Measurements from ENCODE around the gene MAD1L1. TPM values are rescaled to one million over a fixed set of nuclear protein-coding genes. Genes with fewer than 3 reads are reported as not detected.

The MAD1L1 gene
- total and polyA plus RNA-seq, 2 donors (not counting 1 experiment from before 2014, with no cell fraction given) = 9.8 to 29.4 TPM

GRCh38 chr7:1787681-1788235 lies 445.0 kb downstream of the MAD1L1 start:
- H3K27me3 ChIP-seq (ENCODE audit: control insufficient read depth, insufficient read depth, low read length) = no peaks in the 10 kb centered on the region
- no peaks in the 10 kb centered on the region for H3K4me1 ChIP-seq (ENCODE audit: control insufficient read depth, extremely low read depth, insufficient read depth, low read length)
- no peaks in the 10 kb centered on the region for H4K20me1 ChIP-seq (ENCODE audit: control insufficient read depth, extremely low read depth, insufficient read depth, low read length)
- no peak overlapping the region for H3K4me2 ChIP-seq (ENCODE audit: extremely low read depth, insufficient read depth, low read length)
- no peak overlapping the region for H3K4me3 ChIP-seq (replicated peaks in 1 of 4; ENCODE audit: control extremely low read depth in 1 of 4, insufficient read depth in 1 of 4, low read depth in 3 of 4, low read length in 4 of 4)
- H3K79me2 ChIP-seq (ENCODE audit: control insufficient read depth, insufficient read depth, low read length) = no peaks in the 10 kb centered on the region
- H3K9ac ChIP-seq (ENCODE audit: insufficient read depth, low read length) = no peak overlapping the region
- no peaks in the 10 kb centered on the region for H3K9me3 ChIP-seq (ENCODE audit: control insufficient read depth, insufficient read depth, low read depth, low read length)
- TF ChIP-seq CTCF (conservative IDR thresholded peaks at IDR 0.05 in 1 of 2, IDR thresholded peaks at IDR 0.05 in 1 of 2; ENCODE audit: low read depth in 1 of 2, low read length in 2 of 2) (no peak), EZH2 (IDR thresholded peaks at IDR 0.05; ENCODE audit: low read length, missing control alignments) (no peak)
- no peaks in the 10 kb centered on the region for H3K36me3 ChIP-seq (ENCODE audit: control insufficient read depth, insufficient read depth, low read length)
- no peak overlapping the region for H3K27ac ChIP-seq (ENCODE audit: insufficient read depth, low read length)
- no peak for DNase-seq (ENCODE audit: low read depth in 2 of 2)
- no peak overlapping the region for H2AFZ ChIP-seq (ENCODE audit: low read length)

GRCh38 chr7:1787241-1787640 lies 445.5 kb downstream of the MAD1L1 start:
- Histone ChIP-seq H3K36me3 (ENCODE audit: control insufficient read depth, insufficient read depth, low read length) (no peaks in the 10 kb centered on the region), H3K9me3 (ENCODE audit: control insufficient read depth, insufficient read depth, low read depth, low read length) (no peaks in the 10 kb centered on the region), H4K20me1 (ENCODE audit: control insufficient read depth, extremely low read depth, insufficient read depth, low read length) (no peaks in the 10 kb centered on the region), H3K79me2 (ENCODE audit: control insufficient read depth, insufficient read depth, low read length) (no peaks in the 10 kb centered on the region), H3K9ac (ENCODE audit: insufficient read depth, low read length) (no peak overlapping the region), H3K4me1 (ENCODE audit: control insufficient read depth, extremely low read depth, insufficient read depth, low read length) (no peaks in the 10 kb centered on the region), H3K27me3 (ENCODE audit: control insufficient read depth, insufficient read depth, low read length) (no peaks in the 10 kb centered on the region), H3K27ac (ENCODE audit: insufficient read depth, low read length) (no peak overlapping the region), H3K4me2 (ENCODE audit: extremely low read depth, insufficient read depth, low read length) (no peak overlapping the region), H3K4me3 (replicated peaks in 1 of 4; ENCODE audit: control extremely low read depth in 1 of 4, insufficient read depth in 1 of 4, low read depth in 3 of 4, low read length in 4 of 4) (no peak overlapping the region), H2AFZ (ENCODE audit: low read length) (no peak overlapping the region)
- DNase-seq (ENCODE audit: low read depth in 2 of 2) = no peak
- TF ChIP-seq CTCF (conservative IDR thresholded peaks at IDR 0.05 in 1 of 2, IDR thresholded peaks at IDR 0.05 in 1 of 2; ENCODE audit: low read depth in 1 of 2, low read length in 2 of 2) (no peak), EZH2 (IDR thresholded peaks at IDR 0.05; ENCODE audit: low read length, missing control alignments) (no peak)

- H3K4me2 ChIP-seq (ENCODE audit: extremely low read depth, insufficient read depth, low read length) = no peak overlapping the region
- H2AFZ ChIP-seq (ENCODE audit: low read length) = no peak overlapping the region
- no peaks in the 10 kb centered on the region for H3K9me3 ChIP-seq (ENCODE audit: control insufficient read depth, insufficient read depth, low read depth, low read length)
Measured at GRCh38 chr7:1785839-1786238, 446.9 kb downstream of the MAD1L1 start.

More at GRCh38 chr7:1785839-1786238, 446.9 kb downstream of the MAD1L1 start:
- no peak for DNase-seq (ENCODE audit: low read depth in 2 of 2)
- no peaks in the 10 kb centered on the region for H3K4me1 ChIP-seq (ENCODE audit: control insufficient read depth, extremely low read depth, insufficient read depth, low read length)
- H3K4me3 ChIP-seq (replicated peaks in 1 of 4; ENCODE audit: control extremely low read depth in 1 of 4, insufficient read depth in 1 of 4, low read depth in 3 of 4, low read length in 4 of 4) = no peak overlapping the region
- no peak overlapping the region for H3K9ac ChIP-seq (ENCODE audit: insufficient read depth, low read length)
- no peaks in the 10 kb centered on the region for H3K79me2 ChIP-seq (ENCODE audit: control insufficient read depth, insufficient read depth, low read length)
- TF ChIP-seq EZH2 (IDR thresholded peaks at IDR 0.05; ENCODE audit: low read length, missing control alignments) (no peak), CTCF (conservative IDR thresholded peaks at IDR 0.05 in 1 of 2, IDR thresholded peaks at IDR 0.05 in 1 of 2; ENCODE audit: low read depth in 1 of 2, low read length in 2 of 2) (no peak)
- H3K27me3 ChIP-seq (ENCODE audit: control insufficient read depth, insufficient read depth, low read length) = no peaks in the 10 kb centered on the region
- no peaks in the 10 kb centered on the region for H3K36me3 ChIP-seq (ENCODE audit: control insufficient read depth, insufficient read depth, low read length)
- H3K27ac ChIP-seq (ENCODE audit: insufficient read depth, low read length) = no peak overlapping the region
- no peaks in the 10 kb centered on the region for H4K20me1 ChIP-seq (ENCODE audit: control insufficient read depth, extremely low read depth, insufficient read depth, low read length)

Data from fibroblast of lung (primary cell).